ENCODE results near the gene ADCY2.

The ADCY2 gene

GRCh38 chr5:7714697-7715096 lies 318.8 kb downstream of the ADCY2 start:
- in situ Hi-C loops (cut with MboI; ENCODE audit: low sequenced_read_pairs) = no loop called here

GRCh38 chr5:7717691-7718090 lies 321.8 kb downstream of the ADCY2 start:
- in situ Hi-C loops (cut with MboI; ENCODE audit: low sequenced_read_pairs) = no loop called here

GRCh38 chr5:7728076-7728475 lies 332.1 kb downstream of the ADCY2 start:
- in situ Hi-C loops (cut with MboI; ENCODE audit: low sequenced_read_pairs) = no loop called here

- in situ Hi-C loops (cut with MboI; ENCODE audit: low sequenced_read_pairs) = no loop called here
Observed at GRCh38 chr5:7741415-7742065, 345.6 kb downstream of the ADCY2 start.

GRCh38 chr5:7742241-7742656 lies 346.3 kb downstream of the ADCY2 start:
- in situ Hi-C loops (cut with MboI; ENCODE audit: low sequenced_read_pairs) = no loop called here

GRCh38 chr5:7745882-7746610 lies 350.1 kb downstream of the ADCY2 start:
- in situ Hi-C loops (cut with MboI; ENCODE audit: low sequenced_read_pairs) = no loop called here

- in situ Hi-C loops (cut with MboI; ENCODE audit: low sequenced_read_pairs) = no loop called here
Observed at GRCh38 chr5:7747728-7748127, 351.8 kb downstream of the ADCY2 start.

- in situ Hi-C loops (cut with MboI; ENCODE audit: low sequenced_read_pairs) = no loop called here
Observed at GRCh38 chr5:7749626-7750025, 353.7 kb downstream of the ADCY2 start.

GRCh38 chr5:7751874-7752273 lies 355.9 kb downstream of the ADCY2 start:
- in situ Hi-C loops (cut with MboI; ENCODE audit: low sequenced_read_pairs) = no loop called here

GRCh38 chr5:7753181-7753580 lies 357.2 kb downstream of the ADCY2 start:
- in situ Hi-C loops (cut with MboI; ENCODE audit: low sequenced_read_pairs) = no loop called here

- in situ Hi-C loops (cut with MboI; ENCODE audit: low sequenced_read_pairs) = no loop called here
Observed at GRCh38 chr5:7753596-7753995, 357.7 kb downstream of the ADCY2 start.

GRCh38 chr5:7754490-7754889 lies 358.6 kb downstream of the ADCY2 start:
- in situ Hi-C loops (cut with MboI; ENCODE audit: low sequenced_read_pairs) = no loop called here

GRCh38 chr5:7754997-7755596 lies 359.2 kb downstream of the ADCY2 start:
- in situ Hi-C loops (cut with MboI; ENCODE audit: low sequenced_read_pairs) = no loop called here

- in situ Hi-C loops (cut with MboI; ENCODE audit: low sequenced_read_pairs) = no loop called here
Observed at GRCh38 chr5:7755958-7756357, 360.0 kb downstream of the ADCY2 start.

- in situ Hi-C loops (cut with MboI; ENCODE audit: low sequenced_read_pairs) = no loop called here
Observed at GRCh38 chr5:7756453-7756852, 360.5 kb downstream of the ADCY2 start.

- in situ Hi-C loops (cut with MboI; ENCODE audit: low sequenced_read_pairs) = no loop called here
Observed at GRCh38 chr5:7759257-7759871, 363.4 kb downstream of the ADCY2 start.

GRCh38 chr5:7759951-7760580 lies 364.1 kb downstream of the ADCY2 start:
- in situ Hi-C loops (cut with MboI; ENCODE audit: low sequenced_read_pairs) = no loop called here

GRCh38 chr5:7762267-7762666 lies 366.3 kb downstream of the ADCY2 start:
- in situ Hi-C loops (cut with MboI; ENCODE audit: low sequenced_read_pairs) = no loop called here

- in situ Hi-C loops (cut with MboI; ENCODE audit: low sequenced_read_pairs) = no loop called here
Observed at GRCh38 chr5:7763621-7764072, 367.7 kb downstream of the ADCY2 start.

GRCh38 chr5:7764452-7764851 lies 368.5 kb downstream of the ADCY2 start:
- in situ Hi-C loops (cut with MboI; ENCODE audit: low sequenced_read_pairs) = no loop called here

- in situ Hi-C loops (cut with MboI; ENCODE audit: low sequenced_read_pairs) = no loop called here
Observed at GRCh38 chr5:7770436-7770835, 374.5 kb downstream of the ADCY2 start.

Data from HL-60/S4 treated with retinoic acid at 250 ng/mL for 4 days and 3 days (cell line).